Body of pancreas (tissue), 4 donors: ENCODE measurements around the gene APBA2.
A peak's percentile ranks its signal among the peaks of the same experiment; 100 is the strongest.

Experiments
- POLR2A ChIP-seq, 3 donors: fragments of 450-650 bp; IDR thresholded peaks; one replicate each; pipeline ENCODE4 v1.6.1; 2016; ENCODE audit warnings: antibody characterized with exemption in 3 of 3, mild to moderate bottlenecking in 2 of 3
- TF ChIP-seq, protein P1 (sequence below), 7 experiments: fragments of 450-650 bp in 4 of 7; fragments of 200-600 bp in 3 of 7; sonication (generic) in 3 of 7; IDR thresholded peaks; one replicate each; pipeline ENCODE4 v1.5.1; 2016 to 2019; ENCODE audit warnings: antibody characterized with exemption in 7 of 7

GRCh38 chr15:28975766-28976179 lies 90.0 kb downstream of the APBA2 start:
- TF ChIP-seq, protein P1, sequence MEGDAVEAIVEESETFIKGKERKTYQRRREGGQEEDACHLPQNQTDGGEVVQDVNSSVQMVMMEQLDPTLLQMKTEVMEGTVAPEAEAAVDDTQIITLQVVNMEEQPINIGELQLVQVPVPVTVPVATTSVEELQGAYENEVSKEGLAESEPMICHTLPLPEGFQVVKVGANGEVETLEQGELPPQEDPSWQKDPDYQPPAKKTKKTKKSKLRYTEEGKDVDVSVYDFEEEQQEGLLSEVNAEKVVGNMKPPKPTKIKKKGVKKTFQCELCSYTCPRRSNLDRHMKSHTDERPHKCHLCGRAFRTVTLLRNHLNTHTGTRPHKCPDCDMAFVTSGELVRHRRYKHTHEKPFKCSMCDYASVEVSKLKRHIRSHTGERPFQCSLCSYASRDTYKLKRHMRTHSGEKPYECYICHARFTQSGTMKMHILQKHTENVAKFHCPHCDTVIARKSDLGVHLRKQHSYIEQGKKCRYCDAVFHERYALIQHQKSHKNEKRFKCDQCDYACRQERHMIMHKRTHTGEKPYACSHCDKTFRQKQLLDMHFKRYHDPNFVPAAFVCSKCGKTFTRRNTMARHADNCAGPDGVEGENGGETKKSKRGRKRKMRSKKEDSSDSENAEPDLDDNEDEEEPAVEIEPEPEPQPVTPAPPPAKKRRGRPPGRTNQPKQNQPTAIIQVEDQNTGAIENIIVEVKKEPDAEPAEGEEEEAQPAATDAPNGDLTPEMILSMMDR (IDR thresholded peaks at IDR 0.05), result peak; percentile 35 to 77 (median 61)
- no peak for TF ChIP-seq POLR2A (IDR thresholded peaks at IDR 0.05)
